HL-60 (cell line): ENCODE data around the gene AMZ2.

Experiments
- DNase-seq, 2 experiments: peaks; one replicate each; pipeline ENCODE4 v3.0.0-alpha.2; 2010 to 2020; ENCODE audit warnings: low read depth in 1 of 2, low spot score in 1 of 2
- H3K27ac ChIP-seq: fragments of 250-450 bp; sonication (Bioruptor Pico); replicated peaks from 2 replicates; pipeline ENCODE4 v1.5.1; 2020; ENCODE audit warnings: mild to moderate bottlenecking, moderate library complexity
- H3K27me3 ChIP-seq: fragments of 250-450 bp; sonication (Bioruptor Pico); 2 replicates; pipeline ENCODE4 v1.5.1; 2021; ENCODE audit warnings: mild to moderate bottlenecking, moderate library complexity; ENCODE audit not compliant: insufficient read depth, poor library complexity, severe bottlenecking
- H3K4me3 ChIP-seq: replicated peaks from 2 replicates; pipeline ENCODE4 v1.5.1; 2011; ENCODE audit warnings: mild to moderate bottlenecking, control low read depth, low read length; ENCODE audit not compliant: insufficient read depth
- GABPA ChIP-seq: IDR thresholded peaks from 2 replicates; pipeline ENCODE4 v1.6.1; 2012; ENCODE audit warnings: low read depth
- POLR2AphosphoS5 ChIP-seq: IDR thresholded peaks from 2 replicates; pipeline ENCODE4 v1.6.1; 2012; ENCODE audit warnings: low read depth
- SPI1 ChIP-seq: IDR thresholded peaks from 2 replicates; pipeline ENCODE4 v1.6.1; 2012; ENCODE audit warnings: low read depth, mild to moderate bottlenecking, borderline replicate concordance
- long read RNA-seq: library from polyadenylated mRNA; unstranded; transcript quantifications from one replicate; pipeline ENCODE4 v2.0.0, GENCODE V29; 2020
- TF ChIP-seq, protein P1 (sequence below): IDR thresholded peaks from 2 replicates; pipeline ENCODE4 v1.6.1; 2012; ENCODE audit warnings: low read depth; ENCODE audit not compliant: insufficient replicate concordance
- TF ChIP-seq, protein P2 (sequence below): IDR thresholded peaks from one replicate; pipeline ENCODE4 v1.5.1; 2011; ENCODE audit warnings: low read length, control low read depth, inconsistent platforms; ENCODE audit not compliant: insufficient read depth

AMZ2 gene, protein sequence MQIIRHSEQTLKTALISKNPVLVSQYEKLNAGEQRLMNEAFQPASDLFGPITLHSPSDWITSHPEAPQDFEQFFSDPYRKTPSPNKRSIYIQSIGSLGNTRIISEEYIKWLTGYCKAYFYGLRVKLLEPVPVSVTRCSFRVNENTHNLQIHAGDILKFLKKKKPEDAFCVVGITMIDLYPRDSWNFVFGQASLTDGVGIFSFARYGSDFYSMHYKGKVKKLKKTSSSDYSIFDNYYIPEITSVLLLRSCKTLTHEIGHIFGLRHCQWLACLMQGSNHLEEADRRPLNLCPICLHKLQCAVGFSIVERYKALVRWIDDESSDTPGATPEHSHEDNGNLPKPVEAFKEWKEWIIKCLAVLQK
- long read RNA-seq, transcript AMZ2-202 (7 exons, 2,402 nt) = minor isoform, 27 of 81 reads
- long read RNA-seq, transcript AMZ2-203 (8 exons, 1,378 nt) = major isoform, 28 of 81 reads
- long read RNA-seq, partial matches to known transcripts = 1 of 81 reads
- long read RNA-seq, other reads (novel, unspliced or antisense) = 23 of 81 reads

DNA sequence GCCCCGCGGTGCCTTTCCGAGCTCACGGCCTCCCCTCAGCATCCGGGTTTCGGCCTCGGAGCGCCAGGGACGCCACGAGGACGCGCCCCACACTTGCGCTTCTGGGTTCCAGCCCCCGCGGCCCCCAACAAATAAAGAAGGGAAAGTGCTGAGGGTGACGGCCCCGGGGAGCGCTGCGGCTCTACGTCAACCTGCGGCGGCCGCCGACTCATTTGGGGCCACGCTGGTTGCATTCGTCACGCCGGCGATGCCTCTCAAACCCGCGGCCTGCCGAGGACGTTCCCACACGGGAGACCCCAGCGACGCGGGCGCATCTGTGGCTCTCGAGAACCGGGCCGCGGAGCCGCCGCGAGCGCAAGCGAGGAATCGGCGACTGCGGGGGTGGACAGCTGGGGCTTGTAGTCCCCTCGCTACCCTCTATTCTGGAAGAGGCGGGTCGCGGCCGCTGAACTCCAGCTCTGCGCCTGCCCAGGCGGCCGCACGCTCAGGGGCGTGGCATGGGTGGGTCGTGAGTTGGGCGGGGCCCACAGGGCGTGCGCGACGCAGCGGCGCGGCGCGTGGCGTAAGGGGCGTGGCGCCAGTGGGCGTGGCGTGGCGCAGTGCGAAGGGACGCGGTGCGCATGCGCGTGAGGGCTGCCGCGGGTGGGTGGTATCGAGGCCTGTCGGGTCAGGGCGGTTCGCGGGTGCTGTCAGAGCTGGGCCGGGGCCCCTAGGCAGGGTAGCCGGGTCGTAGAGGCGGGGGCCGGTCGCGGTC lies at the start of gene AMZ2:
Gene AMZ2 (plus strand): TSS at position 599 of the 754 bp plus-strand sequence. CDS start 2,145 bp downstream, outside the sequence.
- TF ChIP-seq, protein P1, sequence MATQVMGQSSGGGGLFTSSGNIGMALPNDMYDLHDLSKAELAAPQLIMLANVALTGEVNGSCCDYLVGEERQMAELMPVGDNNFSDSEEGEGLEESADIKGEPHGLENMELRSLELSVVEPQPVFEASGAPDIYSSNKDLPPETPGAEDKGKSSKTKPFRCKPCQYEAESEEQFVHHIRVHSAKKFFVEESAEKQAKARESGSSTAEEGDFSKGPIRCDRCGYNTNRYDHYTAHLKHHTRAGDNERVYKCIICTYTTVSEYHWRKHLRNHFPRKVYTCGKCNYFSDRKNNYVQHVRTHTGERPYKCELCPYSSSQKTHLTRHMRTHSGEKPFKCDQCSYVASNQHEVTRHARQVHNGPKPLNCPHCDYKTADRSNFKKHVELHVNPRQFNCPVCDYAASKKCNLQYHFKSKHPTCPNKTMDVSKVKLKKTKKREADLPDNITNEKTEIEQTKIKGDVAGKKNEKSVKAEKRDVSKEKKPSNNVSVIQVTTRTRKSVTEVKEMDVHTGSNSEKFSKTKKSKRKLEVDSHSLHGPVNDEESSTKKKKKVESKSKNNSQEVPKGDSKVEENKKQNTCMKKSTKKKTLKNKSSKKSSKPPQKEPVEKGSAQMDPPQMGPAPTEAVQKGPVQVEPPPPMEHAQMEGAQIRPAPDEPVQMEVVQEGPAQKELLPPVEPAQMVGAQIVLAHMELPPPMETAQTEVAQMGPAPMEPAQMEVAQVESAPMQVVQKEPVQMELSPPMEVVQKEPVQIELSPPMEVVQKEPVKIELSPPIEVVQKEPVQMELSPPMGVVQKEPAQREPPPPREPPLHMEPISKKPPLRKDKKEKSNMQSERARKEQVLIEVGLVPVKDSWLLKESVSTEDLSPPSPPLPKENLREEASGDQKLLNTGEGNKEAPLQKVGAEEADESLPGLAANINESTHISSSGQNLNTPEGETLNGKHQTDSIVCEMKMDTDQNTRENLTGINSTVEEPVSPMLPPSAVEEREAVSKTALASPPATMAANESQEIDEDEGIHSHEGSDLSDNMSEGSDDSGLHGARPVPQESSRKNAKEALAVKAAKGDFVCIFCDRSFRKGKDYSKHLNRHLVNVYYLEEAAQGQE = peak; percentile 50
- TF ChIP-seq, protein P2, sequence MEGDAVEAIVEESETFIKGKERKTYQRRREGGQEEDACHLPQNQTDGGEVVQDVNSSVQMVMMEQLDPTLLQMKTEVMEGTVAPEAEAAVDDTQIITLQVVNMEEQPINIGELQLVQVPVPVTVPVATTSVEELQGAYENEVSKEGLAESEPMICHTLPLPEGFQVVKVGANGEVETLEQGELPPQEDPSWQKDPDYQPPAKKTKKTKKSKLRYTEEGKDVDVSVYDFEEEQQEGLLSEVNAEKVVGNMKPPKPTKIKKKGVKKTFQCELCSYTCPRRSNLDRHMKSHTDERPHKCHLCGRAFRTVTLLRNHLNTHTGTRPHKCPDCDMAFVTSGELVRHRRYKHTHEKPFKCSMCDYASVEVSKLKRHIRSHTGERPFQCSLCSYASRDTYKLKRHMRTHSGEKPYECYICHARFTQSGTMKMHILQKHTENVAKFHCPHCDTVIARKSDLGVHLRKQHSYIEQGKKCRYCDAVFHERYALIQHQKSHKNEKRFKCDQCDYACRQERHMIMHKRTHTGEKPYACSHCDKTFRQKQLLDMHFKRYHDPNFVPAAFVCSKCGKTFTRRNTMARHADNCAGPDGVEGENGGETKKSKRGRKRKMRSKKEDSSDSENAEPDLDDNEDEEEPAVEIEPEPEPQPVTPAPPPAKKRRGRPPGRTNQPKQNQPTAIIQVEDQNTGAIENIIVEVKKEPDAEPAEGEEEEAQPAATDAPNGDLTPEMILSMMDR = no peak
- peak; percentile 91 for TF ChIP-seq POLR2AphosphoS5
- TF ChIP-seq SPI1 = no peak
- TF ChIP-seq GABPA = no peak
- DNase-seq = peak; percentile 89 to 91
- H3K4me3 ChIP-seq = peak within 1 kb of the TSS; percentile 96

DNA sequence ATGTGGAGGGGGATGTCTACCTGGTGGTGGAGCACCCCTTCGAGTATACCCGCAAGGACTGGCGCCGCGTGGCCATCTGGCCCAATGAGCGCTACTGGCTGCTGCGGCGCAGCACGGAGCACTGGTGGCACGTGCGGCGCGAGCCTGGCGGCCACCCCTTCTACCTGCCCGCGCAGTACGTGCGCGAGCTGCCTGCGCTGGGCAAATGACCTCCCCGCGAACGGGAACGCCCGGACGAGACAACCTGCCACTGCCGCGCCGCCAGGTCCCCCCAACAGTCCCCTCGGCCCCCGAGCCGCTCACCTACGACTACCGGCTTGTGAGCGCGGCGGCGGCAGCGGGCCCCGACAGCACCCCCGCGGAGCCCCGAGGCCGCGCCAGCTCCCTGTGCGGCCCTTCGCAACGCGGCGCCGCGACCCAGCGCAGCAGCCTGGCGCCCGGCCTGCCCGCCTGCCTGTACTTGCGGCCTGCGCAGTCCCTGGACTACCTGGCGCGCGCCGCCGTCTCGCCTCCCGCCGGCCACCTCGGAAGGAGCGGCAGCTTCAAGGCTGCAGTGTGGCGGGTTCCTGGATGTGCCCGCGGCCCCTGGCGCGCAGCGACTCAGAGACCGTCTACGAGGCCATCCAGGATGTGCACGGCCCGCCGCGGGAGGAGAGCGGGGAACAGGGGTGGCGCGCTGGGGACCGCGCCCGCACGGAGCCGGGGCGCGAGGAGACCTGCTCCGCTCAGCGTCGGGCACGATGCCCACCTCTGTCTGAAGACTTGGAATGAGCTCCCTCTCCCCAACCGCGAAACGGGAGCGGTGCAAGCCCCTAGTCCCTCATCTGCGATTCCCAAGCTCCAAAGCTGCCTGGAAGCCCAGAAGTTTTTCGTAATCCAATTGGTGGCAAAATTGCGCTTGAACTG lies 48.7 kb upstream of the AMZ2 start:
- TF ChIP-seq, protein P2 = no peak
- Histone ChIP-seq H3K27ac (no peak overlapping the region), H3K27me3 (peaks cover 57% of the 10 kb centered on the region), H3K4me3 (no peak overlapping the region; the same call in 1 of the 2 replicates)
- DNase-seq = no peak

More for the DNA sequence above, at the start of gene AMZ2:
- peak within 1 kb of the TSS; percentile 87 for H3K27ac ChIP-seq
- H3K27me3 ChIP-seq = no peaks in the 10 kb centered on the region

DNA sequence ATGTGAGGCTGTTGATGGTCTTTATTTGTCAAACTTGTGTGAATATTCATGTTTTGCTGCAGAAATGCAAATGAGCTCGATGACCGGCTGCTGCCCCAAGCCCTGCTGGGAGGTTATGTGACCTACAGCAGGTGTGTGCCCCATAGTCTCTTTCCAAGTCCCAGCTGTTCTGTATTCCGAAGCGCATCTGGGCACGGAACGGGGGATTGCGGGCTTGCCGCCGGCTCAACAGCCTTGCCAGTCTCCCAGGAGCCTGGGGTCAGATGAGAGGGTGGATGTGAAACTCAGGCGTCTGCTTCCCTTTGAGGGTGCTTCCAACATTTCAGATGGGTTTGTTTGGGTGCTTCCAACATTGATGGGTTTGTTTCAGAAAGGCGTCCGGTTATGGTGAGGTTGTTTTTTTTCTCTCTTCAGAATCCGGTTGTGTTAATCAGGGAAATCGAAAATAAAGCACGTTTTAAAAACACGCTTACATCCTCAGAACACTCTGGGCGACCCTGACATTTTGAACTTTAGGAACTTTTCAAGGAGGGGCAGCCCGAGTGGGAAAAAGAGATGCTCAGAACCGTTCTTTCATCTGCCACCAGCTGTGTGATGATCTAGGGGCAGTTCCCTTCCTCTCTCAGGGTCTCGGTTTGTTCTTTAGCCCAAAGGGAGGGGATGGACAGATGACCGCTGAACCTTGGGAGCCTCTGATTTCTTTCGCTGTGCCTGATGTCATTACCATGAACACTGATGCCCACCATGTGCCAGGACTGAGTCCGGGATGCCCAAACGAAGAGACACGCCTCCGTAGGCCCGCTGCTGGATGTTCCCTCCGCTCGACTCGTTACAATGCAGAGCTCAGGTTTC lies 47.8 kb upstream of the AMZ2 start:
- no peak overlapping the region for H3K4me3 ChIP-seq
- TF ChIP-seq SPI1 = no peak
- TF ChIP-seq, protein P2 = no peak
- TF ChIP-seq POLR2AphosphoS5 = no peak
- TF ChIP-seq GABPA = no peak
- TF ChIP-seq, protein P1 = no peak
- H3K27ac ChIP-seq = no peak overlapping the region
- peaks cover 55% of the 10 kb centered on the region for H3K27me3 ChIP-seq
- no peak for DNase-seq
